EH (cell line): Measurements from ENCODE around the gene SPTLC2.
"Not testable (repeated sequence)": the region's sequence is repeated elsewhere in the genome, so short reads cannot be mapped to it uniquely, and the experiment has no call there.

Experiments
- DNase-seq: peaks from one replicate; pipeline ENCODE4 v3.0.0-alpha.2; 2015; ENCODE audit warnings: low read depth

Gene SPTLC2, protein sequence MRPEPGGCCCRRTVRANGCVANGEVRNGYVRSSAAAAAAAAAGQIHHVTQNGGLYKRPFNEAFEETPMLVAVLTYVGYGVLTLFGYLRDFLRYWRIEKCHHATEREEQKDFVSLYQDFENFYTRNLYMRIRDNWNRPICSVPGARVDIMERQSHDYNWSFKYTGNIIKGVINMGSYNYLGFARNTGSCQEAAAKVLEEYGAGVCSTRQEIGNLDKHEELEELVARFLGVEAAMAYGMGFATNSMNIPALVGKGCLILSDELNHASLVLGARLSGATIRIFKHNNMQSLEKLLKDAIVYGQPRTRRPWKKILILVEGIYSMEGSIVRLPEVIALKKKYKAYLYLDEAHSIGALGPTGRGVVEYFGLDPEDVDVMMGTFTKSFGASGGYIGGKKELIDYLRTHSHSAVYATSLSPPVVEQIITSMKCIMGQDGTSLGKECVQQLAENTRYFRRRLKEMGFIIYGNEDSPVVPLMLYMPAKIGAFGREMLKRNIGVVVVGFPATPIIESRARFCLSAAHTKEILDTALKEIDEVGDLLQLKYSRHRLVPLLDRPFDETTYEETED

DNA sequence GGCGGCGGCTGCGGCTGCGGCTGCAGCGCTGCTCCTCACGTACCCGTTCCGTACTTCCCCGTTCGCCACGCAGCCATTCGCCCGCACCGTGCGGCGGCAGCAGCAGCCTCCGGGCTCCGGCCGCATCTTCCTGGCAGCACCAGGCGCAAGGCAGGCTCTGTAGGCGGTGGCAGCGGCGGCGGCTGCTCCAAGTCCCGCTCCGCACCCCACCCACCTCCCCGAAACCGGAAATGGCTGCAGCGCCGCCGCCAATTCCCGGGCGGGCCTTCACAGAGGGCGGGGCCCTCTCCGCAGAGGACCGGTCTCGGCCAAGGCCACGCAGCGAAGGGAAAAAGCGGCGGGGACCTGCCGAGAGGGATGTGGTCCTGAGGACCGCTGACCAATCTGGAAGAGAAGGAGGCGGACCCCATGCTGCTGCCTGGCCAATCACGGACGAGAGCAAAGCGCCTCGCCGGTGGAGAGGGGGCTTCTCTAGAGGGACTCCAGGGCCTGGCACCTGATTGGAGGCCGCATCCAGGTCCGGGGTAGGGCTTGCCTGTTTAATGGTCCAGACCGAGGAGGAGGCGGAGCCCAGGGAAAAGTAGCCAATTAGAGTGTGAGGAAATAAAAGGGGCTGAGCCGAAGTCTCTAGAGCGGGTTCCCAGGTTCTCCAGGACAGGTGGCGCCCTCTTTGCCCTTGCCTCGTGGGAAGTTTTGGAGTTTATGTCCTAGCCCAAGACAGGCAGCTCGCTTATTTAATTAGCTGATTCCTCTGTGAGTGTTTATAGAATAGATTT is at the start of gene SPTLC2:
Gene SPTLC2 (minus strand): TSS at position 184 of the 776 bp plus-strand sequence. CDS start 58 bp downstream, at position 126.
- DNase-seq = peak; percentile 100

DNA sequence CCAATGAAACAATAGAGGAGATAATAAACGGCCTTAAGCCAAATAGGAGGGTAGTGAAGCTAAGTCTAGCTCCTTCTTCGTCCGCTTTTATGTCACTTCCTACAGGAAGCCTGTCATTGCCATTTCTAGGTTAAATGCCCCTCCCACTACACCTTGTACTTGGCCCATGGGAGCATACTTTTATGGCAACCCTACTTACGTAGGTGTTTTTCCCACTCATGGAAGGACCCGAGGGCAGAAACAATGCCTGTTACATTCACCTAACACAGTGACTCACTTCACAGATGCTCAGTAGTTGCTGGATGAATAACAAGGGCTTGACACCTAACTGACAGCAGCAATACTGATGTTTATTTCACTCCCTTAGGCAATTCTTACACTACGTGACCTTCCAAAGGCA is 46.9 kb upstream of the SPTLC2 start:
- peak; percentile 44 for DNase-seq

DNA sequence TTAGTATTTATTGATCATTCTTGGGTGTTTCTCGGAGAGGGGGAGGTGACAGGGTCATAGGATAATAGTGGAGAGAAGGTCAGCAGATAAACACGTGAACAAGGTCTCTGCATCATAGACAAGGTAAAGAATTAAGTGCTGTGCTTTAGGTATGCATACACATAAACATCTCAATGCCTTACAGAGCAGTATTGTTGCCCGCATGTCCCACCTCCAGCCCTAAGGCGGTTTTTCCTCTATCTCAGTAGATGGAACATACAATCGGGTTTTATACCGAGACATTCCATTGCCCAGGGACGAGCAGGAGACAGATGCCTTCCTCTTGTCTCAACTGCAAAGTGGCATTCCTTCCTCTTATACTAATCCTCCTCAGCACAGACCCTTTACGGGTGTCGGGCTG is 45.1 kb upstream of the SPTLC2 start:
- DNase-seq = not testable (repeated sequence)

DNA sequence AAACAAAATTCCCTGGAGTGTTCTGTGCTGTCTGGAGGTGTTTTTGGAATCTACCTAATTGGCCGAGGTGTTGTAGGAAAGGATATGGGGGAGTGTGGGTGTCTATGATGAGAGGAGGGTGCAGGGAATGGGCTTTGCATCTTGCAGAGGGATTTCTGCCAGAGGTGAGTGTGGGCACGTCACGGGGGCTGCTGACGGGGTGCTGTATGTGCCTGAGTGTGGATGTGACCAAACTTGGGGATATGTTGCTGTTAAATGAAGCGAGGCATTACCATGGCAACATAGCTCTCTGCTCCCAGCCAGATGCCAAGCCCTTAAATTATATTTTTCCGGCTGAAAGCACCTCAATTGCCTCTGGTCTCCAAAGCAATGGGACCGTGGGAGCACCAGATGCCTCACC is 44.3 kb upstream of the SPTLC2 start:
- no peak for DNase-seq

DNA sequence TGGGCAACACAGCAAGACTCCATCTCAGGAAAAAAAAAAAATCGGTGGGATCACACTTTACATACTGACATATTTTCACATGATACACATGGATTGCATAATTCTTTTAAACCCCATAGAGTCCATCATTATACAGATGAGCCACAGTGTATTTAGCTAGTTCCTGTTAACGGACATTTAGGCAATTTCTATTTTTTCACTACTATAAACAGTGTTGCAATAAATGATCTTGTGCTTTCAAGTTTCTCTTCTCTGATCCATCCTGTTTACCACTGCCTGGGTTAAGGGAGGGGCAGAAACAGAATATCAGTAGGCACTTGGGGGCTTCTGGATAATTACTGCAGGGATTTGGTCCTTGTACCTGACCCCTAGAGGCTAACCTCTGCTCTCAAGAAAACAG is 43.4 kb upstream of the SPTLC2 start:
- no peak for DNase-seq

DNA sequence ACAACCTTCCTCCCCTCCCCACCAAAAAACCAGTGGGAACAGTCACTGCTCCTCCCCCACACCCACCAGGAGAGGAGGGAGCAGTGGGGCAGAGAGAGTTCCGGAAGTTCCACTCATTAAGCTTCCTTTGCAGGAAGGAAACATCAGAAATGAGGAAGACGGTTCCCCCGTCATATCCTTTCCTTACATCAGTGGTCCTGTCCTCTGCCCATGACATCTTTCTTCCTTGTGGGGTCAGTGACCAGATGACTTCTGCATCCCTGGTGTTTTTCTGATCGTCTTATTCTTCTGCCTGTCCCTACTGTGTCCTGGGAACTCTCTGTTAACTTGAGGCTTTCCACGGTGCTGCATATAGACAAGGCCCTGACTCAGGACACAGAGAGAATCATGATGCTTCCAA is 40.8 kb upstream of the SPTLC2 start:
- no peak for DNase-seq

DNA sequence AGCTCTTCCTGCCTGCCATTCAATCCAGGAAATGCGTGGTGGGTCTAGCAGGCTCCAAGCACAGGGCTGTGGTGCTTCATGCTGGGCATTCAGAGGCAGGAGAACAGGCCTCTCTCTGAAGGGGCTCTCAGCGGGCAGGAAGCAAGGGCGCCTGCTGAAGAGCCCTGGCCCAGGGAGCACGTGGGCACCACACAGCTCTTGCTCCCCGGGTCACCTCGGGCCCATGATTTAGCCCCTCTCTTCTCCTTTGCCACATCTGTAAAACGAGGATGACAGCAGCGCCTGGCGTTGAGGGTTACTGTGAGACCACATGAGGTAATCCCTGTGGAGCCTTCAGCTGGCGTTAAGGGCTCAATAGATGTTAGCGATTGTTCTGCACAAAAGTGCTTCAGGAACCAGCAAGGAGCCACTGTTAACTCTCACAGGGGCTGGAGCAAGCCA is 37.6 kb upstream of the SPTLC2 start:
- no peak for DNase-seq

DNA sequence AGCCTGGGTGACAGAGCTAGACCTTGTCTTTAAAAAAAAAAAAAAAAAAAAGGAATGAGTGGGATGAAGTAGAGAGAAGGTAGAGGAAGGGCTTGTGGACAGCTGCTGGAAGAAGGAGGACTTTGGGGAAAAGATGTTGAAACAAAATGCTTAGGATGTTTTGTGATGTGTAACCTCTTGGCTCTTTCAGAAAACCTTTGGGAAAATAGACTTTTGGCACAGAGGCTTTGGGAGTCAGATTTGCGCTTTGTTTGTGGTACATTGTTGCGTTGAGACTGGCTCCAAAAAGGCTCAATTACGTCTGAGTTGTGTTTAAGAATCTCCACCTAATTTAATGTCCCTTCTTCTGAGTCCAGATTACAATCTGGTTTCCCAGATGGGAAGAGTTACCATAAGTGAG is 32.9 kb upstream of the SPTLC2 start:
- DNase-seq = peak; percentile 59

DNA sequence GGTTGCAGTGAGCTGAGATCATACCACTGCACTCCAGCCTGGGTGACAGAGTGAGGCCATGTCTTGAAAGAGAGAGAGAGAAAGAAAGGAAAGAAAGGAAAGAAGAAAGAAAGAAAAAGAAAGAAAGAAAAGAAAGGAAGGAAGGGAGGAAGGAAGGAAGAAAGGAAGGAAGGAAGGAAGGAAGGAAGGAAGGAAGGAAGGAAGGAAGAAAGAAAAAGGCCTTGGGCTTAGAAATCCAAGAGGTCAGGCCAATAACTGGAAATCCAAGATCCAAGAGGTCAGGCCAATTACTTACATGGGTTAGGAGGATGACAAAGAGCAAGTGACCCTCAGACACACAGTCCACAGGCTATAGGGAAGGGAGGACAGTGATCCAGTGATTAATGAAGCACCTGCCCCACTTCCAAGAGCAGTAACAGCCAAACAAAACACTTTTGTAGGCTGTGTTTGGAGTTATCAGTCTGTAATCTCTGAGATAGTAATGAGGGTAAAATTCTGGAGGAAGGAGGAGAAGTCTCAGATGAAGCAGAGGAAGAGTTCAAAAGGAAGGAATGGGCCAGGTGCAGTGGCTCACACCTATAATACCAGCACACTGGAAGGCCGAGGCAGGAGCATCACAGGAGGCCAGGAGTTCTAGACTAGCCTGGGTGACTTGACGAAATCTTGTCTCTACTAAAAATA is 32.2 kb upstream of the SPTLC2 start:
- no peak for DNase-seq

DNA sequence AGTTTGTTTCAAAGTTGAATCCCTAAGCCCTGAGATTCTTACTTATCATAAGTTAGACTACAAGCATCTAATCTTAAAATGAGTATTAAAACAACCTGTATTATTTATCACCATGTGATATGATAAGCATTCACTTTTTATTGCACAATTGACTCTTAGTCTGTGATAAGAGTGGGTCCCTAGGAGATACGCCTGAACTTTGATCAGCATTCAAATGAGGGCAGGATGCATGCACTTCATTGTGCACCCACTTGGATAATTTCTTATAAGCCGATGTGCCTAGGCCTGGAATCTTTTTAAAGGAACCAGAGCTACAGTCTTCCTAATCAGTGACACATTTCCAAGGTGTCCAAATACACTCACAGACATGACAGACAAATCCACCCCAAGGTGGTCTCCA is 31.4 kb upstream of the SPTLC2 start:
- DNase-seq = no peak

DNA sequence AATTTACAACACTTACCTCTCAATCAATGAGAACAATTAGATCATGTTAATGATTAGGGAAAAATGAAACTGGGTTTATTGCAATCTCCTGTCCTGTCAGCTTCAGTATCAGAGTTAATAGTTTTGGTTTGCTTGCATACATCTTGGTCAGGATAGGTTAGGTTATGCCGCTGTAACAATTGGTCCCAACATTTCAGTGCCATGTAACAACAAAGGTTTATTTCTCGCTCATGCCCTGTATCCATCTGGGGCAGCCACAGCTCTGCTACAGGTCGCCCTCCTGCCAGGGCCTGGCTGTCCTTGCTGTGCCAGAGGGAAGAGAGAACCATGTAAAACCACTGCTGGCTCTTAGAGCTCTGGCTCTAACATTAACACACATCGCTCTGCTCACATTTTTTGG is 30.5 kb upstream of the SPTLC2 start:
- no peak for DNase-seq

DNA sequence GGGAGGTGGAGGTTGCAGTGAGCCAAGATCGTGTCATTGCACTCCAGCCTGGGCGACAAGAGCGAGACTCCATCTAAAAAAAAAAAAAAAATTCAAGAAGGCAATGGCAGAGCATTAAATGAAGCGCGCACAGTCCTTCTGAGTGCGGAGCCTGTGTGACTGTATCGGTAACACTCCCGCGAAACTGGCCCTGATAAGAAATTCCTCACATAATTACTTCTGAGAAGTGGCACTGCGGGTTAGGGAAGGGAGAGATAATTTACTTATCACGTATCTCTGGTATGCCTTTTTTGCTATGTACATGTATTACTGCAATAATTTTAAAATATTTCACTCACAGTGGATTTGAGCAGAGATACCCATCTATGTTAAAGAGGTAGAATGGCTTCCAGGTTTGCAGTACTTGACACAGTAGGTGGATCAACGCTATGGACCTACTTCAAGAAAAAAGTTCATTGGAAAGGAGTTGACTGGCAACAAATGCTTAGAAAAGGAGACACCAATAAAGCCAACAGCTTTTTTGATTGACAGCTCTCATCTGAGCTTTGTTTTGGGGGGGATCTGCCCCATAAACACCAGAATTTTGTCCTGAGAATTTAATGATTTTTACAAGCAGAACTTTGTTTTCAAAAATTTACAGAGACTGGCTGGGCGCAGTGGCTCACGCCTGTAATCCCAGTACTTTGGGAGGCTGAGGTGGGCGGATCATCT is 29.2 kb upstream of the SPTLC2 start:
- no peak for DNase-seq

DNA sequence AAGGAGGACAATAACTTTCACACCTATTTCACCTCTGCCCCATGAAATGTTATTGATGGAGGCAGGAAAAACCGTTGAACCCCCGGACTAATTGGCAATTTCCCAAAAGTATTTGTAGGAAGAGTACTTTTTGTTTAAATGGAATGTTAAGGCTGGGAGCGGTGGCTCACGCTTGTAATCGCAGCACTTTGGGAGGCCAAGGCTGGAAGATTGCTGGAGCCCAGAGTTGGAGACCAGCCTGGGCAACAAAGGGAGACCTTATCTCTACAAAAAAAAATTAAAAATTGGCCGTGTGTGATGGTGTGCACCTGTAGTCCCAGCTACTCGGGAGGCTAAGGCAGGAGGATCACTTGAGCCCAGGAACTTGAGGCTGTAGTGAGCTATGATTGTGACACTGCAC is 26.0 kb upstream of the SPTLC2 start:
- DNase-seq = no peak

DNA sequence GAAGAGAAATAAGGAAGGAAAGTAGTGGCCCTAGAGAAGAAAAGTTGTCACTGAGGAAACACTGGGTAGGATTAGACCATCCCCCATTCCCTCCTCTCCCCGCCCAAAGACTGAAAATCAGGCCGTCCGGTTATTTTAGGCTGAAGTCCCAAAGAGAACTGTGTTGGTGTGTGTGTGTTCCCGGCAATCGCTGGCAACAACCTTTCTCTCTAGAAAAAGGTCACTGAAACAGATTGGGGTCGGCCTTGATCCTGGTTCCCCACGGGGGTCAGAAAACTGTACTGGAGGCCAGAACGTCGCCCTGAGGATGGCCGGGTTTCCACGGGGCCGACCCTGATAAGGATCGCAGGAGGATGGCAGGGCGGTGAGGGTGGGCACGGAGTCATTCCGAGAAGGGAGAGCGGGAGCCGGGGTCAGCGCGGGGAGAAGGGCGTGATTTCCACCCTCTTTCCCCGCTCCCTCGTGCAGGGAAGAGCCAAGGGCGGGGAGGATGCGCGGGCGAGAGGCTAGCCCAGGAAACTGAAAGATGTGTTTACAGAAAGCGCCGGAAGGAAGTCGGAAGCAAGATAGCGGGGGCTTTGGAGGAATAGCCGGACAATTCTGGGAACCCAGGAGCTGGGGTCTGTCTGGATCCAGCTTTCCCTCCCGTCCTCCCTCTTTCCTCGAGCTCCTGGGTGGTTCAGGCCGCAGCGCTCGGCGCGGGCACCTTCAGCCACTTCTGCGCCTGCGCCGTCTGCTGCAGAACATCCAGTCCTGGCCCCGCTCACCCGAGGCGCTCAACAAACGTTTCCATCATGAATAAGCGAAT is 25.3 kb upstream of the SPTLC2 start:
- peak; percentile 67 for DNase-seq

DNA sequence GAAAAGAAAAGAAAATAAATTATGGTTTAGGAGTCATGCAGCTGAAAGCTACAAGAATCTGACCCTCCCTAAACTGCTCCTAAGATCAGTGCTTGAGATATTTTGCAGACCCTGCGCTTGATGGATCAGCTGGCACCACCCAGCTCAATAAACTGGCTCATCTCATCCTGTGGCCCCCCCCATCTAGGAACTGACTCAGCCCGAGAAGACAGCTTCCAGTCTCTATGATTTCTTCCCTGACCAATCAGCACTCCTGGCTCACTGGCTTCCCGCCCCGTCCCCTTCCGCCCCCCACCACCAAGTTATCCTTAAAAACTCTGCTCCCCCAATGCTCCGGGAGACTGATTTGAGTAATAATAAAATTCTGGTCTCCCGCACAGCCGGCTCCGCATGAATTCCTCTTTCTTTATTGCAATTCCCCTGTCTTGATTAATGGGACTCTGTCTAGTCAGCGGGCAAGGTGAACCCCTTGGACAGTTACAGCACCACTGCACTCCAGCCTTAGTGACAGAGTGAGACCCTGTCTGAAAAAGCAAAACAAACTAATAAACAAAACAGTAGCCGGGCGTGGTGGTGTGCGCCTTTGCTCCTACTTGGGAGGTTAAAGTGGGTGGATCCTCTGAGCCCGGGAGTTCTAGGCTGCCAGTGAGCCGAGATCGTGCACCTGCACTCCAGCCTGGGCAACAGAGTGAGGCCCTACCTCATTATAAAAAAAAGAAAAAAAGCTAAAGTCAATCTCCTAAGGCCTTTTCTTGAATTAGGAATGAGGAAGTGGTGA is 24.5 kb upstream of the SPTLC2 start:
- peak; percentile 40 for DNase-seq

DNA sequence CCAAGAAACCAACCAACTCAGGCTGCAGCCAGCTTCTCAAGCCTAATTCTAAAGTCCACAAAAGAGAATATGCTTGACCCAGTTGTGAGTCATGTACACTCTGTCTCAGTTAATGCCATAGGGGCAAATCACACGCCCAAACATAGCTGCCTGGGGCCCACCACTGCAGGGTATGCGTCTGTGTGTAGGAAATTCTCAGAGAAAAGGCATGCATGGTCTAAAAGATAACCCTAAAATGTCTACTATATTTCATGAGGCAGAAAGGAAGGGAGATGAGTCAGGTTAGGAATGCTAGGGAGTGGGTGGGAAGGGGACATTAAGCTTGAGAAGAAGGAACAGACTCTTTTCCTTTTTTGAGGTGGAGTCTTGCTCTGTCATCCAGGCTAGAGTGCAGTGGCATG is 22.3 kb upstream of the SPTLC2 start:
- DNase-seq = peak; percentile 97

DNA sequence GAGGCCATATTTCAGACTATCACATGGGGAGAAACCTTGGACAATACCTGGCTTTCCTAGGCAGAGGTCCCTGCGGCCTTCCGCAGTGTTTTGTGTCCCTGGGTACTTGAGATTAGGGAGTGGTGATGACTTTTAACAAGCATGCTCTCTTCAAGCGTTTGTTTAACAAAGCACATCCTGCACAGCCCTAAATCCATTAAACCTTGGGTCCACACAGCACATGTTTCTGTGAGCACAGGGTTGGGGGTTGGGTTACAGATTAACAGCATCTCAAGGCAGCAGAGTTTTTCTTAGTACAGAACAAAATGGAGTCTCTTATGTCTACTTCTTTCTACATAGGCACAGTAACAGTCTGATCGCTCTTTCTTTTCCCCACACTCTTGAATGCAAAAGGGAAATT is 19.4 kb upstream of the SPTLC2 start:
- not testable (repeated sequence) for DNase-seq

DNA sequence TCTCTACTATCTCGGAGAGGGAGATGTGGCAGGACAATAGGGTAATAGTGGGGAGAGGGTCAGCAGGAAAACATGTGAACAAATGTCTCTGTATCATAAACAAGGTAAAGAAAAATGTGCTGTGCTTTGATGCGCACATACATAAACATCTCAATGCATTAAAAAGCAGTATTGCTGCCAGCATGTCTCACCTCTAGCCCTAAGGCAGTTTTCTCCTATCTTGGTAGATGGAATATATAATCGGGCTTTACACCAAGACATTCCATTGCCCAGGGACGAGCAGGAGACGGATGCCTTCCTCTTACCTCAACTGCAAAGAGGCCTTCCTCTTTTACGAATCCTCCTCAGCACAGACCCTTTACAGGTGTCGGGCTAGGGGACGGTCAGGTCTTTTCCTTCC is 19.0 kb upstream of the SPTLC2 start:
- DNase-seq = not testable (repeated sequence)

DNA sequence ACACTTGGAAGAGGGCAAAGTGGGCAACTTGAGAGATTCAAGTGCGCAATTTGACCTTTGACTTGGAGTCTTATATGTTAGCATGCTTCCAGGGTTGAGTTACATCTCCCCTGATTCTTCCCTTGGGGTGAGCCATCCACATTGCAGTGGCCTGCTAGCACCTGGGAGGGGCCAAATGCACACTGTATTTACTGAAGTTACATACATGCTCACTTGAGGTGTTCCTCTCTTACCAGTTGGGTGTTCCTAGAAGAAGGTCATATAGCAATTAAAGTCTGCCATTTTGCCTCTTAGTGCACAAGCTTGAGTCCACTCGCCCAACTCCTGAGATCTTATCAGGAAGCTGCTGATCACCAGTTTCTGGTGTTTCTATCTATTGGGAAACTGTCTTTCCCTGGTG is 13.7 kb upstream of the SPTLC2 start:
- no peak for DNase-seq

DNA sequence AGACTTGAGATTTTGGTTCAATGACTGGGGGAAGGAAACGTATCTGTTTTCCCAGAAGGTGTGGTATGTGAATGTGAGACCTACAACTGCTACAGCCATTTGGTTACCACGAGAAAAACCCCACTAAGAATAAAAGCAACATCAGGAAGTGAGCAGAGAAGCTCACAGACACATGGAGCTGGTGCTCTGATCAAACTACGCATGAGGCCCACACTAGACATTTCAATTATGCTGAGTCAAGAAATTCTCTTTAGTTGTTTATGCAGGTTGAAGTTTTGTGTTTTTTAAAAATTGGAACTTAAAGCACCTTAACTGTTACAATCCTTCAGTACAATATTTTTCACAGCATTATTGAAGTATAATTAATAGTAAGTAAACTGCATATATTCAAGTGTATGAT is 8.9 kb upstream of the SPTLC2 start:
- DNase-seq = no peak
